ENCODE data around the gene DTX3L. TPM values are rescaled to one million over a fixed set of nuclear protein-coding genes. Genes with fewer than 3 reads are reported as not detected.

DTX3L gene
- total and polyA plus RNA-seq, 9 of the 15 experiments (the other 6 are each of a cell fraction or from before 2014, with no cell fraction given) = 2.3 to 6.5 (median 3.0) TPM

GRCh38 chr3:122564155-122564912 is at the start of gene DTX3L, which contains the start of gene PARP9 (continued):
- no peak for TF ChIP-seq PHB2 (IDR thresholded peaks at IDR 0.05; ENCODE audit: low read depth)
- TF ChIP-seq E2F8 (IDR thresholded peaks at IDR 0.05; ENCODE audit: low read depth, partially characterized antibody) = no peak
- TF ChIP-seq CEBPZ (IDR thresholded peaks at IDR 0.05; ENCODE audit: borderline replicate concordance, low read depth, low read length) = no peak
- TF ChIP-seq CCAR2 (IDR thresholded peaks at IDR 0.05; ENCODE audit: low read depth, low read length) = no peak
- TF ChIP-seq ZNF76 (CRISPR knock-in tag; IDR thresholded peaks at IDR 0.05; ENCODE audit: borderline replicate concordance) = no peak
- TF ChIP-seq HMG20B (CRISPR knock-in tag; IDR thresholded peaks at IDR 0.05) = no peak
- no peak for TF ChIP-seq ZFP30 (CRISPR knock-in tag; IDR thresholded peaks at IDR 0.05; ENCODE audit: borderline replicate concordance)
- no peak for TF ChIP-seq ZNF431 (CRISPR knock-in tag; IDR thresholded peaks at IDR 0.05)
- TF ChIP-seq ILK (tag; IDR thresholded peaks at IDR 0.05; ENCODE audit: borderline replicate concordance, low read depth) = no peak
- TF ChIP-seq SRSF1 (IDR thresholded peaks at IDR 0.05; ENCODE audit: low read depth, low read length) = no peak
- TF ChIP-seq THRAP3 (IDR thresholded peaks at IDR 0.05; ENCODE audit: borderline replicate concordance) = no peak
- TF ChIP-seq MECOM (CRISPR knock-in tag; IDR thresholded peaks at IDR 0.05) = no peak
- TF ChIP-seq NFRKB (IDR thresholded peaks at IDR 0.05; ENCODE audit: low read depth) = no peak; the same call in 1 of the 2 replicates
- TF ChIP-seq ZBTB11 (CRISPR knock-in tag; IDR thresholded peaks at IDR 0.05) = peak in 1 of 3 experiments; percentile 69; a peak in 2 of 6 replicates
- no peak for TF ChIP-seq NCOA2 (IDR thresholded peaks at IDR 0.05; ENCODE audit: partially characterized antibody in 2 of 2)
- no peak for TF ChIP-seq RBM14 (IDR thresholded peaks at IDR 0.05; ENCODE audit: borderline replicate concordance, insufficient read depth, low read depth, low read length)
- no peak for TF ChIP-seq MYNN (IDR thresholded peaks at IDR 0.05)
- TF ChIP-seq MYNN (CRISPR knock-in tag; IDR thresholded peaks at IDR 0.05) = no peak

All from K562 (cell line).